ENCODE results near the gene STK33. TPM values are rescaled to one million over a fixed set of nuclear protein-coding genes. Genes with fewer than 3 reads are reported as not detected.

The STK33 gene
- total and polyA plus RNA-seq, 2 of the 13 experiments (the other 11 are each of a cell fraction or from before 2014, with no cell fraction given): 2.7 to 12.6 TPM

DNA sequence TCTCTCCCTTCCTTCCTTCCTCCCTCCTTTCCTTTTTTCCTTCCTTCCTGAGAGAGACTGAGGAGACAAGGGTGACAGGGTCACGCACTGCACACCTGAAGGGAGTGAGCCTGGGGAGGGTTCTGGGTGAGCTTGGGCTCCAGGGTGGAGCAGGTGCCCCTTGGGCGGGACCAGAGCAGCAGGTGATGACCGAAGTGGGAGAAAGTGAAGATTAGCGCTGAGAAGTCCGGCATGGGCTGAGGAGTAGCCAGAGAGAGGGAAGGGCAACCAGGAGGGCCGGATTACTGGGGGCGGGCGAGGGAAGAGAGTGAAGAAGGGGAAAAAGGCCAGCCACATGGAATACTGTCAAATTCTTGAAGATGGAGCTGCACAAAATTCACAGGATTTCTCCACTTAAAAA, 231.1 kb downstream of the STK33 start (continued):
- TF ChIP-seq PCBP1 (IDR thresholded peaks at IDR 0.05; ENCODE audit: borderline replicate concordance, low read depth, low read length) (no peak), POLR2G (IDR thresholded peaks at IDR 0.05; ENCODE audit: low read depth, low read length) (no peak), SYNCRIP (IDR thresholded peaks at IDR 0.05; ENCODE audit: insufficient read depth, low read depth, low read length) (no peak), FLYWCH1 (CRISPR knock-in tag; IDR thresholded peaks at IDR 0.05) (no peak), ZNF629 (CRISPR knock-in tag; conservative IDR thresholded peaks at IDR 0.05) (no peak), IRF2 (CRISPR knock-in tag; IDR thresholded peaks at IDR 0.05) (no peak)
- TF ChIP-seq, protein P1, sequence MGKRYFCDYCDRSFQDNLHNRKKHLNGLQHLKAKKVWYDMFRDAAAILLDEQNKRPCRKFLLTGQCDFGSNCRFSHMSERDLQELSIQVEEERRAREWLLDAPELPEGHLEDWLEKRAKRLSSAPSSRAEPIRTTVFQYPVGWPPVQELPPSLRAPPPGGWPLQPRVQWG (CRISPR knock-in tag; IDR thresholded peaks at IDR 0.05; ENCODE audit: borderline replicate concordance, low read depth): no peak

DNA sequence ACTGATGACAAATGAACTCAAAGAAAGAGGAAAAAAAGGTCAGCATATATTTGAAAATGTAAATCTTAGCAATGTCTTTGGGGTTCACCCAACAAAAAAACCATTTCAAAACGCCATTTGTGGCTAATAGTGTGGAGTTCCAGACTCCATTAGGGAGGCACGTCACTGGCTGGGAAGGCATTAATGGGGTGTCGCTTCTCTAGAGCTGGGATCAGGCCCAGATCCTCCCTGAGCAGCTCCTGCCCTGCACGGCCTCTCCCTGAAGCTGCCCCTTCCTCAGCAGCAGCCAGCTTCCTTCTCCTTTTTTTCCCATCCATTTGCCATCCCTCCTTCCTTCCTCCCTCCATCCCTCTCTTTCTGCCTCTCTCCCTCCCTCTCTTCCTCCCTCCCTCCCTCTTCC, 231.5 kb downstream of the STK33 start:
- Histone ChIP-seq H3K79me2 (ENCODE audit: insufficient read depth, low read length) (no peaks in the 10 kb centered on the region), H3K4me1 (ENCODE audit: insufficient read depth, low read length) (0 out of 2 replicates have a peak, but pooled peaks cover 2% of the 10 kb centered on the region), H3K27me3 (ENCODE audit: control insufficient read depth in 1 of 2, insufficient read depth in 2 of 2, low read length in 2 of 2) (peaks cover 1 to 12% of the 10 kb centered on the region in 2 experiments; a peak in 2 of 5 replicates), H2AFZ (ENCODE audit: low read length) (no peak overlapping the region), H3K9ac (ENCODE audit: insufficient read depth, low read depth, low read length) (no peak overlapping the region), H3K36me3 (replicated peaks in 1 of 2; ENCODE audit: control insufficient read depth in 1 of 2, insufficient read depth in 2 of 2, low read length in 2 of 2) (no peaks in the 10 kb centered on the region), H3K4me3 (replicated peaks in 1 of 3; ENCODE audit: insufficient read depth in 1 of 3, low read depth in 2 of 3, low read length in 3 of 3) (no peak overlapping the region), H3K4me2 (ENCODE audit: low read depth, low read length) (no peak overlapping the region), H3K27ac (ENCODE audit: extremely low read length, insufficient read depth, low read length) (no peak overlapping the region), H3K9me3 (ENCODE audit: low read length) (no peaks in the 10 kb centered on the region), H4K20me1 (ENCODE audit: insufficient read depth, low read length) (no peaks in the 10 kb centered on the region)
- intact Hi-C loops (cut with micrococcal nuclease; ENCODE audit: unreplicated experiment) (no loop called here), in situ Hi-C loops (cut with HindIII; ENCODE audit: extremely low pct_ligation_motif_present, low pct_unique_long_range_greater_than_20kb) (no loop called here)
- POLR2A ChIA-PET: no interaction called here
- DNase-seq (ENCODE audit: low spot score) (no peak), FAIRE-seq (no peak), ATAC-seq (no peak)
- no TSS peak for BruUV-seq (replicated peaks)
- peak in 1 of 2 experiments; percentile 41; a peak in 2 of 4 replicates for TF ChIP-seq MAFK (conservative IDR thresholded peaks at IDR 0.05 in 1 of 2, IDR thresholded peaks at IDR 0.05 in 1 of 2; ENCODE audit: low read length in 2 of 2)
- TF ChIP-seq ZNF589 (CRISPR knock-in tag; conservative IDR thresholded peaks at IDR 0.05): no peak
- CTCF ChIA-PET (ENCODE audit: low intra/inter-chr PET ratio, low total read pairs): no interaction called here
- 15% methylated on average over 4 of the region's 4 CpGs for WGBS (ENCODE audit: low lambda C conversion rate)
